Peyer's patch (tissue), 4 donors: ENCODE results near the gene GALNT9.

ENCODE experiments used
- POLR2A ChIP-seq, 2 donors: fragments of 450-650 bp; IDR thresholded peaks; one replicate each; pipeline ENCODE4 v1.5.1; 2017; ENCODE audit warnings: antibody characterized with exemption in 2 of 2, mild to moderate bottlenecking in 2 of 2, moderate library complexity in 2 of 2
- TF ChIP-seq, protein P1 (sequence below), 6 experiments: fragments of 450-650 bp in 4 of 6; fragments of 200-600 bp in 2 of 6; sonication (generic) in 1 of 6; IDR thresholded peaks; one replicate each; pipeline ENCODE4 v1.5.1; 2017 to 2019; ENCODE audit warnings: antibody characterized with exemption in 6 of 6, mild to moderate bottlenecking in 3 of 6, moderate library complexity in 1 of 6

DNA sequence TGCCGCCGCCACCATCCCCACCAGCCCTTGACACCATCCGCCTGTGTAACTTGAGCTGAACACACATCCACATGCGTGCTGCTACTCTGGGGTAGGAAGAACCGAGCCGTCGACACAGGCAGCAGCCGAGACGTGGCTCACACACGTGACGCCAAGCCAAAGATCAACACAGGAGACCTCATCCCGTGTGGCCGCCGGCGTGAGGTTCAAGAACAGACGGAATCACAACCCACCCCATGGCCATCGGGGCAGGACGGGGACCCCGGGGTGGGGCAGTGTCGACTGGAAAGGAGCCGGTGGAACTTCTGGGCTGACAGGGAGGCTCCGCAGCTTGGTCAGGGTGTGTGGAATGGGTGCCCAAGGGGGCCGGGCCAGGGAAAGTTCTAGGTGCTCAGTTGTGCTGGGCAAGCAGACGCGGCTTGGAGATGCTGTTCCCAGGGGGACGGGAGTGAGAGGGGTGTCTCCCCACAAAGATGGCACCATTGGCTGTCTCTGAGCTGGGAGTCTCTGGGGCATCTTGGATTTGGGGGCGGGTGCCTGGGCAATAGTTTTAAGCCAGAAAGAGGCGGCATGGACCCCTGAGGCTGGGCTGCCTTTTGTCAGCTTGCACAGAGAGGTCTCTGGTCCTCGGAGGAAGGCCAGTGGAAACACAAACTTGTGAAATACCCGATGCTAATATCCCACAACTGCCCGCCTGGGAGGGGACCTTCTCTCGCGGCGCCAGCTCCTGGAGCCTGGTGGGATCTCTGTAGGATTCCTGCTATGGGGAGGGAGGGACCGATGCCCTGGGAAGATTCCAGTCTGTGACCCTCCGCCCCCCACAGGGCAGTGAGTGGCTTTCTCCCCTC lies 41.8 kb downstream of the GALNT9 start:
- TF ChIP-seq, protein P1, sequence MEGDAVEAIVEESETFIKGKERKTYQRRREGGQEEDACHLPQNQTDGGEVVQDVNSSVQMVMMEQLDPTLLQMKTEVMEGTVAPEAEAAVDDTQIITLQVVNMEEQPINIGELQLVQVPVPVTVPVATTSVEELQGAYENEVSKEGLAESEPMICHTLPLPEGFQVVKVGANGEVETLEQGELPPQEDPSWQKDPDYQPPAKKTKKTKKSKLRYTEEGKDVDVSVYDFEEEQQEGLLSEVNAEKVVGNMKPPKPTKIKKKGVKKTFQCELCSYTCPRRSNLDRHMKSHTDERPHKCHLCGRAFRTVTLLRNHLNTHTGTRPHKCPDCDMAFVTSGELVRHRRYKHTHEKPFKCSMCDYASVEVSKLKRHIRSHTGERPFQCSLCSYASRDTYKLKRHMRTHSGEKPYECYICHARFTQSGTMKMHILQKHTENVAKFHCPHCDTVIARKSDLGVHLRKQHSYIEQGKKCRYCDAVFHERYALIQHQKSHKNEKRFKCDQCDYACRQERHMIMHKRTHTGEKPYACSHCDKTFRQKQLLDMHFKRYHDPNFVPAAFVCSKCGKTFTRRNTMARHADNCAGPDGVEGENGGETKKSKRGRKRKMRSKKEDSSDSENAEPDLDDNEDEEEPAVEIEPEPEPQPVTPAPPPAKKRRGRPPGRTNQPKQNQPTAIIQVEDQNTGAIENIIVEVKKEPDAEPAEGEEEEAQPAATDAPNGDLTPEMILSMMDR (IDR thresholded peaks at IDR 0.05) = no peak
- no peak for TF ChIP-seq POLR2A (IDR thresholded peaks at IDR 0.05)
